DOHH2 (cell line): ENCODE measurements around the gene DNAAF5.

Experiments used
- H3F3A ChIP-seq: fragments of 200-600 bp; sonication (generic), shearing (Covaris generic); 2 replicates; pipeline ENCODE4 v1.6.0; 2016; ENCODE audit warnings: antibody characterized with exemption, mild to moderate bottlenecking; ENCODE audit not compliant: control insufficient read depth, insufficient read depth
- H3K27ac ChIP-seq: fragments of 200-600 bp; sonication (generic); 2 replicates; pipeline ENCODE4 v1.5.1; 2014; ENCODE audit warnings: low read depth, mild to moderate bottlenecking, low read length, moderate library complexity
- H3K27me3 ChIP-seq: fragments of 200-600 bp; sonication (generic); 2 replicates; pipeline ENCODE4 v1.6.1; 2014; ENCODE audit warnings: mild to moderate bottlenecking, low read length, mixed read lengths; ENCODE audit not compliant: control insufficient read depth
- H3K36me3 ChIP-seq: fragments of 200-600 bp; sonication (generic); 2 replicates; pipeline ENCODE4 v1.6.1; 2014; ENCODE audit warnings: mild to moderate bottlenecking, low read length, moderate library complexity, mixed read lengths; ENCODE audit not compliant: control insufficient read depth
- H3K4me1 ChIP-seq: fragments of 200-600 bp; sonication (generic); 2 replicates; pipeline ENCODE4 v1.6.1; 2014; ENCODE audit warnings: mild to moderate bottlenecking, low read length, mixed read lengths; ENCODE audit not compliant: control insufficient read depth
- H3K4me2 ChIP-seq: fragments of 200-600 bp; sonication (generic); 2 replicates; pipeline ENCODE4 v1.6.0; 2014; ENCODE audit warnings: mild to moderate bottlenecking, low read length, moderate library complexity
- H3K4me3 ChIP-seq: fragments of 200-600 bp; sonication (generic); 2 replicates; pipeline ENCODE4 v1.5.1; 2014; ENCODE audit warnings: mild to moderate bottlenecking, low read length, mixed read lengths
- H3K79me2 ChIP-seq: fragments of 200-600 bp; sonication (generic); 2 replicates; pipeline ENCODE4 v1.6.1; 2014; ENCODE audit warnings: mild to moderate bottlenecking, low read length, mixed read lengths; ENCODE audit not compliant: control insufficient read depth
- H3K9me2 ChIP-seq: fragments of 200-600 bp; sonication (generic); replicated peaks from 2 replicates; pipeline ENCODE4 v1.6.1; 2014; ENCODE audit warnings: mild to moderate bottlenecking, low read length, mixed read lengths; ENCODE audit not compliant: control insufficient read depth
- H3K9me3 ChIP-seq: fragments of 200-600 bp; sonication (generic); 2 replicates; pipeline ENCODE4 v1.6.1; 2014; ENCODE audit warnings: antibody characterized with exemption, low read length, mixed read lengths; ENCODE audit not compliant: control insufficient read depth, insufficient read depth
- H4K20me1 ChIP-seq: fragments of 200-600 bp; sonication (generic); 2 replicates; pipeline ENCODE4 v1.6.0; 2014; ENCODE audit warnings: low read depth, mild to moderate bottlenecking, antibody characterized with exemption, low read length, moderate library complexity; ENCODE audit not compliant: control insufficient read depth, insufficient read depth
- EZH2phosphoT487 ChIP-seq: fragments of 200-600 bp; sonication (generic); IDR thresholded peaks from 2 replicates; pipeline ENCODE4 v1.6.1; 2017; ENCODE audit warnings: borderline replicate concordance, mild to moderate bottlenecking, antibody characterized with exemption, low read length, moderate library complexity, mixed read lengths
- TF ChIP-seq, protein P1 (sequence below): fragments of 200-600 bp; sonication (generic); IDR thresholded peaks from one replicate; pipeline ENCODE4 v1.5.1; 2014; ENCODE audit warnings: antibody characterized with exemption, mild to moderate bottlenecking, low read depth, low read length; ENCODE audit not compliant: poor library complexity, severe bottlenecking

DNAAF5 gene

GRCh38 chr7:831596-832166 lies 105.2 kb downstream of the DNAAF5 start:
- H3K4me2 ChIP-seq = peak overlapping the region; percentile 6; the same call in 1 of the 2 replicates
- H3K4me1 ChIP-seq = peaks cover 23% of the 10 kb centered on the region
- H3K79me2 ChIP-seq = peaks cover 98% of the 10 kb centered on the region
- no peak for TF ChIP-seq EZH2phosphoT487
- TF ChIP-seq, protein P1, sequence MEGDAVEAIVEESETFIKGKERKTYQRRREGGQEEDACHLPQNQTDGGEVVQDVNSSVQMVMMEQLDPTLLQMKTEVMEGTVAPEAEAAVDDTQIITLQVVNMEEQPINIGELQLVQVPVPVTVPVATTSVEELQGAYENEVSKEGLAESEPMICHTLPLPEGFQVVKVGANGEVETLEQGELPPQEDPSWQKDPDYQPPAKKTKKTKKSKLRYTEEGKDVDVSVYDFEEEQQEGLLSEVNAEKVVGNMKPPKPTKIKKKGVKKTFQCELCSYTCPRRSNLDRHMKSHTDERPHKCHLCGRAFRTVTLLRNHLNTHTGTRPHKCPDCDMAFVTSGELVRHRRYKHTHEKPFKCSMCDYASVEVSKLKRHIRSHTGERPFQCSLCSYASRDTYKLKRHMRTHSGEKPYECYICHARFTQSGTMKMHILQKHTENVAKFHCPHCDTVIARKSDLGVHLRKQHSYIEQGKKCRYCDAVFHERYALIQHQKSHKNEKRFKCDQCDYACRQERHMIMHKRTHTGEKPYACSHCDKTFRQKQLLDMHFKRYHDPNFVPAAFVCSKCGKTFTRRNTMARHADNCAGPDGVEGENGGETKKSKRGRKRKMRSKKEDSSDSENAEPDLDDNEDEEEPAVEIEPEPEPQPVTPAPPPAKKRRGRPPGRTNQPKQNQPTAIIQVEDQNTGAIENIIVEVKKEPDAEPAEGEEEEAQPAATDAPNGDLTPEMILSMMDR = no peak
- no peaks in the 10 kb centered on the region for H3K27me3 ChIP-seq
- no peaks in the 10 kb centered on the region for H3K9me3 ChIP-seq
- H3K27ac ChIP-seq = no peak overlapping the region
- no peak overlapping the region for H3K4me3 ChIP-seq
- H4K20me1 ChIP-seq = peaks cover 34% of the 10 kb centered on the region
- H3F3A ChIP-seq = no peaks in the 10 kb centered on the region
- H3K36me3 ChIP-seq = peaks cover 16% of the 10 kb centered on the region
- H3K9me2 ChIP-seq = no peaks in the 10 kb centered on the region

GRCh38 chr7:832167-832967 lies 105.9 kb downstream of the DNAAF5 start, which contains the start of gene SUN1:
Gene SUN1, plus strand, starts transcription at chr7:832476. Its CDS starts 49 bp downstream, at chr7:832525.
- peak within 1 kb of the TSS; percentile 6; the same call in 1 of the 2 replicates for H3K4me2 ChIP-seq
- no peaks in the 10 kb centered on the region for H3K27me3 ChIP-seq
- no peaks in the 10 kb centered on the region for H3F3A ChIP-seq
- H3K79me2 ChIP-seq = peaks cover 98% of the 10 kb centered on the region
- peaks cover 23% of the 10 kb centered on the region for H3K4me1 ChIP-seq
- H3K36me3 ChIP-seq = peaks cover 20% of the 10 kb centered on the region
- no peak within 1 kb of the TSS for H3K4me3 ChIP-seq
- H3K27ac ChIP-seq = no peak within 1 kb of the TSS
- no peak for TF ChIP-seq EZH2phosphoT487
- TF ChIP-seq, protein P1 = no peak
- H3K9me3 ChIP-seq = no peaks in the 10 kb centered on the region
- peaks cover 34% of the 10 kb centered on the region for H4K20me1 ChIP-seq
- no peaks in the 10 kb centered on the region for H3K9me2 ChIP-seq

- H3K79me2 ChIP-seq = peaks cover 98% of the 10 kb centered on the region
- TF ChIP-seq, protein P1 = no peak
- TF ChIP-seq EZH2phosphoT487 = no peak
- H3K4me1 ChIP-seq = peaks cover 23% of the 10 kb centered on the region
- H3F3A ChIP-seq = no peaks in the 10 kb centered on the region
- H3K36me3 ChIP-seq = peaks cover 24% of the 10 kb centered on the region
- H3K9me2 ChIP-seq = no peaks in the 10 kb centered on the region
- no peaks in the 10 kb centered on the region for H3K27me3 ChIP-seq
- peaks cover 34% of the 10 kb centered on the region for H4K20me1 ChIP-seq
- H3K4me3 ChIP-seq = no peak overlapping the region
- no peaks in the 10 kb centered on the region for H3K9me3 ChIP-seq
- H3K4me2 ChIP-seq = no peak overlapping the region
- no peak overlapping the region for H3K27ac ChIP-seq
These were observed 106.5 kb downstream of the DNAAF5 start for GRCh38 chr7:832968-833424.
